ENCODE data around the gene PKMYT1.

GRCh38 chr16:2946649-2947048 lies 33.6 kb downstream of the PKMYT1 start:
- no peak for TF ChIP-seq CTCF (IDR thresholded peaks at IDR 0.05)
- no peak for TF ChIP-seq POLR2A (IDR thresholded peaks at IDR 0.05)

Data from testis (tissue), 2 donors.